ENCODE results near the gene GRAMD1A. TPM values are rescaled to one million over a fixed set of nuclear protein-coding genes. Genes with fewer than 3 reads are reported as not detected.

The GRAMD1A gene
- total and polyA plus RNA-seq, 11 donors = 21.8 to 64.5 (median 31.3) TPM

GRCh38 chr19:34982275-34982674 lies 17.8 kb upstream of the GRAMD1A start:
- no peak for TF ChIP-seq POLR2A (IDR thresholded peaks at IDR 0.05)
- TF ChIP-seq CTCF (IDR thresholded peaks at IDR 0.05) = no peak
- Histone ChIP-seq H3K27me3 (no peaks in the 10 kb centered on the region), H3K4me1 (peaks cover 0 to 20% (median 8%) of the 10 kb centered on the region in 12 donors), H3K4me3 (no peak overlapping the region), H3K36me3 (no peaks in the 10 kb centered on the region), H3K9me3 (peaks cover 0 to 1% (median 0%) of the 10 kb centered on the region in 12 donors), H3K27ac (no peak overlapping the region)
- intact Hi-C loops (cut with DNase I) = no loop called here
- 66 to 69% (median 68%) methylated on average over 5 of the region's 5 CpGs for WGBS, 4 donors
- DNase-seq = no peak
- ATAC-seq = no peak

GRCh38 chr19:34983786-34984185 lies 16.3 kb upstream of the GRAMD1A start:
- ATAC-seq (no peak), DNase-seq (no peak)
- intact Hi-C loops (cut with DNase I) = no loop called here
- peaks cover 0 to 29% (median 8%) of the 10 kb centered on the region in 12 donors for H3K4me1 ChIP-seq
- no peaks in the 10 kb centered on the region for H3K9me3 ChIP-seq
- no peak overlapping the region for H3K4me3 ChIP-seq
- no peak overlapping the region for H3K27ac ChIP-seq
- WGBS, 4 donors = 91 to 94% (median 93%) methylated on average over 4 of the region's 4 CpGs
- no peaks in the 10 kb centered on the region for H3K36me3 ChIP-seq
- H3K27me3 ChIP-seq = no peaks in the 10 kb centered on the region
- TF ChIP-seq POLR2A (IDR thresholded peaks at IDR 0.05) (no peak), CTCF (IDR thresholded peaks at IDR 0.05) (no peak)

- H3K27me3 ChIP-seq = no peaks in the 10 kb centered on the region
- H3K36me3 ChIP-seq = no peaks in the 10 kb centered on the region
- intact Hi-C loops (cut with DNase I) = no loop called here
- H3K9me3 ChIP-seq = no peaks in the 10 kb centered on the region
- no peak for TF ChIP-seq POLR2A (IDR thresholded peaks at IDR 0.05)
- no peak for DNase-seq
- 93 to 95% (median 95%) methylated on average over 3 of the region's 3 CpGs for WGBS, 4 donors
- no peak overlapping the region for H3K4me3 ChIP-seq
- peaks cover 0 to 34% (median 8%) of the 10 kb centered on the region in 12 donors for H3K4me1 ChIP-seq
- no peak for ATAC-seq
- peak overlapping the region in 1 of 12 donors; percentile 73 for H3K27ac ChIP-seq
Measured at GRCh38 chr19:34984287-34984686, 15.8 kb upstream of the GRAMD1A start.

- intact Hi-C loops (cut with DNase I) = no loop called here
Measured at GRCh38 chr19:34985249-34986022, 14.7 kb upstream of the GRAMD1A start.

More at GRCh38 chr19:34985249-34986022, 14.7 kb upstream of the GRAMD1A start:
- no peaks in the 10 kb centered on the region for H3K36me3 ChIP-seq
- H3K9me3 ChIP-seq = no peaks in the 10 kb centered on the region
- peak overlapping the region in 1 of 12 donors; percentile 4 for H3K4me3 ChIP-seq
- peak overlapping the region in 9 of 12 donors; percentile 19 to 73 (median 44) for H3K27ac ChIP-seq
- TF ChIP-seq POLR2A (IDR thresholded peaks at IDR 0.05) = no peak
- peak in 1 of 12 donors; percentile 7 for TF ChIP-seq CTCF (IDR thresholded peaks at IDR 0.05)
- DNase-seq (peak in 4 of 5 donors; percentile 68 to 80 (median 77)), ATAC-seq (peak; percentile 91 to 99 (median 97))
- H3K27me3 ChIP-seq = no peaks in the 10 kb centered on the region
- 17 to 24% (median 20%) methylated on average over 7 of the region's 7 CpGs for WGBS, 4 donors
- peaks cover 0 to 41% (median 8%) of the 10 kb centered on the region in 12 donors for H3K4me1 ChIP-seq
